HFFc6 (cell line): ENCODE measurements around the gene TLCD3A. TPM values are rescaled to one million over a fixed set of nuclear protein-coding genes. Genes with fewer than 3 reads are reported as not detected.

Experiments used
- DNase-seq: peaks from one replicate; pipeline ENCODE4 v3.0.0-alpha.2; 2018
- H3K27ac Mint-ChIP-seq: 2 replicates; pipeline ENCODE4 v1.8.0; 2020; ENCODE audit warnings: mild to moderate bottlenecking, mixed read lengths
- H3K27me3 Mint-ChIP-seq: 2 replicates; pipeline ENCODE4 v1.8.0; 2021; ENCODE audit warnings: mild to moderate bottlenecking, moderate library complexity, mixed read lengths; ENCODE audit not compliant: insufficient read depth
- H3K36me3 Mint-ChIP-seq: 2 replicates; pipeline ENCODE4 v1.8.0; 2021; ENCODE audit warnings: low read depth, mixed read lengths
- H3K4me1 Mint-ChIP-seq: 2 replicates; pipeline ENCODE4 v1.8.0; 2020; ENCODE audit warnings: low read depth, mixed read lengths
- H3K4me3 Mint-ChIP-seq: 2 replicates; pipeline ENCODE4 v1.8.0; 2020; ENCODE audit warnings: mild to moderate bottlenecking, moderate library complexity, mixed read lengths
- H3K9me3 Mint-ChIP-seq: 2 replicates; pipeline ENCODE4 v1.8.0; 2020; ENCODE audit warnings: mild to moderate bottlenecking, mixed read lengths
- CTCF ChIP-seq: fragments of 200-600 bp; sonication (generic); IDR thresholded peaks from 2 replicates; pipeline ENCODE4 v1.5.0; 2021; ENCODE audit warnings: antibody characterized with exemption, mild to moderate bottlenecking
- total RNA-seq, 6 experiments: library from RNA; stranded (reverse); fragmentation: NEBNext Ultra II Directional; extraction: Animal tissue kit (Norgen Biotek cat#: 25700); gene quantifications; 2 replicates in 1 of 6; 3 replicates in 5 of 6; pipeline ENCODE4 v1.2.3, GENCODE V29; 2021

TLCD3A gene
- total RNA-seq, 6 experiments from 2014 or later = 28.2 to 35.8 (median 34.5) TPM

- H3K36me3 Mint-ChIP-seq = peaks cover 9% of the 10 kb centered on the region
- H3K27ac Mint-ChIP-seq = no peak overlapping the region
- TF ChIP-seq CTCF = no peak
- DNase-seq = no peak
- H3K27me3 Mint-ChIP-seq = no peaks in the 10 kb centered on the region; the same call in 1 of the 2 replicates
- no peak overlapping the region for H3K4me3 Mint-ChIP-seq
- H3K9me3 Mint-ChIP-seq = no peaks in the 10 kb centered on the region
- H3K4me1 Mint-ChIP-seq = peaks cover 17% of the 10 kb centered on the region
Observed at GRCh38 chr17:718075-718474, 14.3 kb upstream of the TLCD3A start.

- Mint-ChIP-seq H3K36me3 (no peaks in the 10 kb centered on the region), H3K4me3 (no peak overlapping the region), H3K27ac (no peak overlapping the region), H3K27me3 (no peaks in the 10 kb centered on the region; the same call in 1 of the 2 replicates), H3K9me3 (no peaks in the 10 kb centered on the region), H3K4me1 (0 out of 2 replicates have a peak, but pooled peaks cover 5% of the 10 kb centered on the region)
- DNase-seq = no peak
- no peak for TF ChIP-seq CTCF
Observed at GRCh38 chr17:720706-721539, 11.5 kb upstream of the TLCD3A start.

- Mint-ChIP-seq H3K36me3 (no peaks in the 10 kb centered on the region), H3K27me3 (no peaks in the 10 kb centered on the region; the same call in 1 of the 2 replicates), H3K9me3 (no peaks in the 10 kb centered on the region), H3K4me3 (no peak overlapping the region), H3K4me1 (0 out of 2 replicates have a peak, but pooled peaks cover 5% of the 10 kb centered on the region), H3K27ac (no peak overlapping the region)
- DNase-seq = no peak
- TF ChIP-seq CTCF = no peak
Observed at GRCh38 chr17:721540-721937, 10.9 kb upstream of the TLCD3A start.

GRCh38 chr17:725084-725483 is 7.3 kb upstream of the TLCD3A start:
- no peak for TF ChIP-seq CTCF
- DNase-seq = no peak
- Mint-ChIP-seq H3K4me3 (no peak overlapping the region), H3K9me3 (no peaks in the 10 kb centered on the region), H3K36me3 (no peaks in the 10 kb centered on the region), H3K27me3 (no peaks in the 10 kb centered on the region; the same call in 1 of the 2 replicates), H3K4me1 (no peaks in the 10 kb centered on the region), H3K27ac (no peak overlapping the region)

- no peak for TF ChIP-seq CTCF
- Mint-ChIP-seq H3K4me1 (peaks cover 6% of the 10 kb centered on the region), H3K4me3 (no peak overlapping the region), H3K27ac (no peak overlapping the region), H3K36me3 (no peaks in the 10 kb centered on the region), H3K9me3 (no peaks in the 10 kb centered on the region), H3K27me3 (no peaks in the 10 kb centered on the region; the same call in 1 of the 2 replicates)
- DNase-seq = no peak
Observed at GRCh38 chr17:725746-726145, 6.7 kb upstream of the TLCD3A start.
